A549 (cell line): ENCODE results near the gene LRRC4. TPM values are rescaled to one million over a fixed set of nuclear protein-coding genes. Genes with fewer than 3 reads are reported as not detected.

Source experiments
- ATAC-seq, 2 experiments: fragments of 200-7000 bp in 1 of 2; fragments of >200 bp in 1 of 2; cut with Nextera tagmentation in 1 of 2; cut with Tn5 transposase in 1 of 2; 3 replicates each; pipeline versions ENCODE4 v1.8.0 to v1.9.1; 2018 to 2020; ENCODE audit warnings: mild to moderate bottlenecking in 1 of 2, moderate library complexity in 1 of 2
- CTCF ChIA-PET: fragments of 300-600 bp; sonication (Branson Sonifier 250); formaldehyde crosslinking; extraction: SDS; loops from one replicate; lab custom pipeline; 2021; ENCODE audit warnings: antibody characterized with exemption, inconsistent platforms; lab: Yijun Ruan, JAX
- POLR2A ChIA-PET: fragments of 350-600 bp; formaldehyde crosslinking; extraction: SDS; loops from one replicate; lab custom pipeline; 2021; ENCODE audit warnings: antibody characterized with exemption, inconsistent platforms; lab: Yijun Ruan, JAX
- DNase-seq, 2 experiments: peaks; one replicate each; pipeline versions ENCODE4 v3.0.0 to v3.0.0-alpha.2; 2011 to 2016; ENCODE audit warnings: low read depth in 1 of 2, low spot score in 1 of 2
- FAIRE-seq: peaks from 2 replicates; lab custom pipeline; 2011; peaks lifted over from hg19 to GRCh38; lab: Jason Lieb, UNC
- H3K27ac ChIP-seq, 2 experiments: fragments of >200 bp; sonication (Bioruptor Twin); formaldehyde crosslinking; 3 replicates each; pipeline ENCODE4 v1.5.1; 2016 to 2017
- H3K4me1 ChIP-seq: fragments of >200 bp; sonication (Bioruptor Twin); formaldehyde crosslinking; 3 replicates; pipeline ENCODE4 v1.6.1; 2016
- H3K4me2 ChIP-seq: fragments of >200 bp; sonication (Bioruptor Twin); formaldehyde crosslinking; 3 replicates; pipeline ENCODE4 v1.6.1; 2016
- H3K4me3 ChIP-seq: fragments of >200 bp; sonication (Bioruptor Twin); formaldehyde crosslinking; 3 replicates; pipeline ENCODE4 v1.5.1; 2016
- H3K9me3 ChIP-seq: fragments of >200 bp; sonication (Bioruptor Twin); formaldehyde crosslinking; 3 replicates; pipeline ENCODE4 v1.6.1; 2016
- BHLHE40 ChIP-seq: IDR thresholded peaks from 2 replicates; pipeline ENCODE4 v1.6.1; 2012; ENCODE audit warnings: low read depth, low read length, inconsistent platforms
- CBX8 ChIP-seq: fragments of 200-600 bp; sonication (generic); IDR thresholded peaks from 2 replicates; pipeline ENCODE4 v1.6.1; 2016
- CHD2 ChIP-seq: fragments of 150-350 bp; IDR thresholded peaks from 2 replicates; pipeline ENCODE4 v1.6.1; 2014; ENCODE audit warnings: low read length; ENCODE audit not compliant: partially characterized antibody
- CHD4 ChIP-seq: fragments of 200-600 bp; sonication (generic); IDR thresholded peaks from 2 replicates; pipeline ENCODE4 v1.6.1; 2016; ENCODE audit warnings: antibody characterized with exemption, mild to moderate bottlenecking, borderline replicate concordance
- EHF ChIP-seq: fragments of 250-450 bp; sonication (Bioruptor Pico); IDR thresholded peaks from 2 replicates; pipeline ENCODE4 v1.5.0; 2020; ENCODE audit warnings: mild to moderate bottlenecking
- FOSB ChIP-seq: fragments of 250-450 bp; sonication (Bioruptor Pico); IDR thresholded peaks from 2 replicates; pipeline ENCODE4 v1.5.0; 2020; ENCODE audit warnings: mild to moderate bottlenecking, moderate library complexity
- FOXS1 ChIP-seq: fragments of 250-450 bp; sonication (Bioruptor Pico); IDR thresholded peaks from 2 replicates; pipeline ENCODE4 v1.5.0; 2020; ENCODE audit warnings: mild to moderate bottlenecking, moderate library complexity
- GATA3 ChIP-seq: IDR thresholded peaks from 2 replicates; pipeline ENCODE4 v1.6.1; 2012; ENCODE audit warnings: borderline replicate concordance
- HDAC2 ChIP-seq: fragments of 200-600 bp; sonication (generic); IDR thresholded peaks from 2 replicates; pipeline ENCODE4 v1.6.1; 2016
- HOXB13 ChIP-seq: fragments of 250-450 bp; sonication (Bioruptor Pico); IDR thresholded peaks from 2 replicates; pipeline ENCODE4 v1.5.0; 2020; ENCODE audit warnings: low read depth, mild to moderate bottlenecking, moderate library complexity
- JUN ChIP-seq, 2 experiments: fragments of >200 bp; sonication (Bioruptor Twin); formaldehyde crosslinking; IDR thresholded peaks; 2 replicates in 1 of 2; 3 replicates in 1 of 2; pipeline ENCODE4 v1.6.1; 2016 to 2017
- JUNB ChIP-seq: fragments of >200 bp; sonication (Bioruptor Twin); formaldehyde crosslinking; IDR thresholded peaks from 2 replicates; pipeline ENCODE4 v1.6.1; 2016
- KDM1A ChIP-seq: fragments of 200-600 bp; sonication (generic); IDR thresholded peaks from 2 replicates; pipeline ENCODE4 v1.6.1; 2016; ENCODE audit warnings: low read depth, mild to moderate bottlenecking
- KDM5A ChIP-seq: fragments of 200-600 bp; sonication (generic); IDR thresholded peaks from 2 replicates; pipeline ENCODE4 v1.6.1; 2016; ENCODE audit warnings: antibody characterized with exemption, mild to moderate bottlenecking
- MAFK ChIP-seq: fragments of 450-650 bp; IDR thresholded peaks from 2 replicates; pipeline ENCODE4 v1.6.1; 2014; ENCODE audit not compliant: partially characterized antibody
- MAZ ChIP-seq: fragments of 150-350 bp; IDR thresholded peaks from 2 replicates; pipeline ENCODE4 v1.6.1; 2014; ENCODE audit warnings: antibody characterized with exemption, low read depth, low read length, borderline replicate concordance
- MYC ChIP-seq: IDR thresholded peaks from 2 replicates; pipeline ENCODE4 v1.6.1; 2012; ENCODE audit warnings: mild to moderate bottlenecking, inconsistent platforms, low read length, improper control_type of control experiment, borderline replicate concordance
- NR3C1 ChIP-seq: fragments of >200 bp; sonication (Bioruptor Twin); formaldehyde crosslinking; IDR thresholded peaks from 3 replicates; pipeline ENCODE4 v1.6.1; 2017
- POLR2AphosphoS2 ChIP-seq: conservative IDR thresholded peaks from 2 replicates; pipeline ENCODE4 v1.6.1; 2012; ENCODE audit warnings: low read length, improper control_type of control experiment, inconsistent platforms
- RARB ChIP-seq: fragments of 250-450 bp; sonication (Bioruptor Pico); IDR thresholded peaks from 2 replicates; pipeline ENCODE4 v1.8.0; 2021; ENCODE audit warnings: mild to moderate bottlenecking, moderate library complexity
- RCOR1 ChIP-seq: fragments of 150-350 bp; IDR thresholded peaks from 2 replicates; pipeline ENCODE4 v1.6.1; 2014; ENCODE audit warnings: antibody characterized with exemption, low read length, low read depth
- RFX5 ChIP-seq: fragments of 450-650 bp; IDR thresholded peaks from 2 replicates; pipeline ENCODE4 v1.7.1; 2014; ENCODE audit warnings: antibody characterized with exemption, mild to moderate bottlenecking, moderate library complexity
- TFCP2L1 ChIP-seq: fragments of 250-450 bp; sonication (Bioruptor Pico); IDR thresholded peaks from 2 replicates; pipeline ENCODE4 v1.5.0; 2021; ENCODE audit warnings: mild to moderate bottlenecking
- ZSCAN20 ChIP-seq: fragments of 250-450 bp; sonication (Bioruptor Pico); IDR thresholded peaks from 2 replicates; pipeline ENCODE4 v1.8.0; 2022; ENCODE audit warnings: mild to moderate bottlenecking, moderate library complexity
- WGBS: methylation state at CpG from one replicate; pipeline ENCODE4 v1.1.6; 2017; ENCODE audit errors: missing lambda C conversion rate; 5-methylcytosine and 5-hydroxymethylcytosine counted together
- polyA plus RNA-seq, 4 experiments: library from polyadenylated mRNA; depleted of rRNA in 3 of 4; stranded (reverse); fragments of >200 nt; fragmentation: RNase III in 1 of 4; extraction: RNeasy Plus Mini Kit Qiagen cat#74134 plus additional on column Dnase treatment in 1 of 4; gene quantifications; 2 replicates in 3 of 4; 3 replicates in 1 of 4; pipeline ENCODE4 v1.2.3, GENCODE V29; 2011 to 2017
- TF ChIP-seq, protein P1 (sequence below): fragments of >200 bp; sonication (Bioruptor Twin); formaldehyde crosslinking; IDR thresholded peaks from 2 replicates; pipeline ENCODE4 v1.6.1; 2016
- TF ChIP-seq, protein P2 (sequence below): fragments of >200 bp; sonication (Bioruptor Twin); formaldehyde crosslinking; IDR thresholded peaks from 3 replicates; pipeline ENCODE4 v1.5.1; 2016
- TF ChIP-seq, protein P3 (sequence below): IDR thresholded peaks from 2 replicates; pipeline ENCODE4 v1.6.1; 2012
- TF ChIP-seq, protein P4 (sequence below): fragments of 250-450 bp; sonication (Bioruptor Pico); IDR thresholded peaks from 2 replicates; pipeline ENCODE4 v1.5.0; 2021; ENCODE audit warnings: mild to moderate bottlenecking, moderate library complexity, borderline replicate concordance

The LRRC4 gene
- polyA plus RNA-seq, 2 of the 4 experiments (the other 2 are of a cell fraction), result not detected

DNA sequence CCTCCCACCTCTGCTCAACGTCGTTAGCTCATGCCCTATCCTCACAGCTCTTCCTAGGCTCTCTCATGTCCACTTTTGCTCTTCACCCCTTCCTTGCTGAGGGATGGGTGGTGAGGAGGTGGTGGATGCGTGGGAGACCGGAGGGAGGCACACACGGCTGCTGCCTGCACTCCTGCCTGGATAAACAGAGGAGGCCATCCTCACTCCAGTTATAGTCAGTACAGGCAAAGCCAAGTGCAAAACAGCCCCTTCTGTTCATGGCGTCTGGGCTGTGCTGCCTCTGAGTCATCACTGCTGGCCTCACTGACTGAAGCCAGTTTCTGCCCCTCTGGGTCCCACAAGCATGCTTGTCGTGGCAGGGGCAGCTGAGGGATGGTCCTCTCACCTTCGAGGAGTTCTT, 31.9 kb upstream of the LRRC4 start (continued):
- TF ChIP-seq, protein P1, sequence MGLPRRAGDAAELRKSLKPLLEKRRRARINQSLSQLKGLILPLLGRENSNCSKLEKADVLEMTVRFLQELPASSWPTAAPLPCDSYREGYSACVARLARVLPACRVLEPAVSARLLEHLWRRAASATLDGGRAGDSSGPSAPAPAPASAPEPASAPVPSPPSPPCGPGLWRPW, result no peak
- TF ChIP-seq EHF (CRISPR knock-in tag) (no peak), ZSCAN20 (CRISPR knock-in tag) (no peak)

DNA sequence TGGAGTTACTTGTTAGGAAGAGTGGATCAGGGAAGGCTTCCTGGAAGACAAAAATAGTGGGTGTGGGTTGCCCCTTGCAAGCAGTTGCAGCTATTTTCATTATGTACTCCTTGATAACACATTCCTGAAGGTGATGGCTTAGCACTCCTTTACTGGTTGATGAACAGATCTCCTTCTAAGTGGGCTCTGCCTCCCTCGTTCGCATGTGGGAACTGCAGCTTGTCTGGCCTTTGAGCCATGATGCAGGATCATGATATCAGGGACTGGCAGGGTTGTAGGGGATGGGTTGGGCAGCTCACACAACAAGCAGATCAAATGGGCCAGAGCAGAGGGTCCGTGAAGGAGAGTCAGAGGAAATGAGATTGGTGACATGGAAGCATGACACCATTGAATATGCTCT, 28.8 kb upstream of the LRRC4 start:
- ChIA-PET CTCF (interaction anchor here (1.1 to 1.5 kb wide), 2 partner anchors 17 to 75 kb away, joined by 3 read pairs; no protein-coding TSS in a partner anchor), POLR2A (no interaction called here)
- whole genome bisulfite sequencing, result 78% methylated on average over 3 of the region's 3 CpGs

DNA sequence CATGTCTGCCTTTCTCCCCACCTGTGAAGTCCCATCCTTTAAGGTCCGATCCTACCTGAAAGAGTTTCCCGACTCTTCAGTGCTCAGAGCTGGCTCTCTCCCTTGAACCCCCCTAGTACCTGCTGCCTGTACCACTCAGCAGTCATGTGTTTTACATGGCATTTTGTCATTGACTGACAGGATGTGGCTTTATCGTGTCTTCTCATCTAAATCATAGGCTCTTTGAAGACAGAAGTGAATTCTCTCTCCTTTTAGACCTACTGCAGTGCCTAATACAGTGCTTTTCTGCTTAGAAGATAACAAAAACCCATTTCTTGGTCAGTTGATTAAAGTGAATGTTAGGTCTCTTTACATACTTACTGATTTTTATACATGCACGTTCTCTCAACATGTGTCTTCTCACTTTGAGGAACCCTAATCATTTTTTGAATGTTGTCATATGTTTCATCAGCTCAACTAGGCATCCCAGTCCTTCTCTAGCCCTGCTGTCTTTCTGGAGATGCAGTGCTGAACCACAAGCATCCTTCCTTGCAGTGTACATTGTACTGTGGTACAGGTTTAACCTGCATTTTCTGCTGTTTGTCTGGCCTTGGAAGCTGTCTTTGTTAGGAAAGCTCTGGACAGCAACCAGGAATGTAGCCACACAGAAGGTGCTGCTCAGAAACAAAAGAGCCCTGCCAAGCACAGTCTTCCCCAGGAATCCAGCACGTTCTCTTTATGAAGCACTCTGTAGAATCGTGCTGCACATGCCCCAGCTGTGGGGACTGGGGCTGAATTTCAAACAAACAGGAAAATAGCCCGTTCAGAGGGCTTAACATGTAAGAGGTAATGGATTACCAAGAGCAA, 28.1 kb upstream of the LRRC4 start:
- no peak for FAIRE-seq
- H3K4me3 ChIP-seq, result no peak overlapping the region
- no peak for ATAC-seq
- H3K27ac ChIP-seq, result no peak overlapping the region
- 94% methylated on average over 7 of the region's 7 CpGs for WGBS
- ChIA-PET POLR2A (no interaction called here), CTCF (interaction anchor here (1.5 kb wide), 1 partner anchor 17 kb away, joined by 3 read pairs; no protein-coding TSS in a partner anchor)
- no peak for TF ChIP-seq KDM5A
- no peak for TF ChIP-seq RFX5
- TF ChIP-seq CHD4, result no peak
- TF ChIP-seq RCOR1, result no peak
- no peak for TF ChIP-seq FOSB
- no peak for TF ChIP-seq POLR2AphosphoS2
- no peak for TF ChIP-seq GATA3
- TF ChIP-seq HOXB13, result no peak
- no peak for TF ChIP-seq MAZ
- TF ChIP-seq MYC, result no peak
- no peak for TF ChIP-seq TFCP2L1 (CRISPR knock-in tag)
- DNase-seq, result no peak
- no peaks in the 10 kb centered on the region for H3K4me1 ChIP-seq
- H3K9me3 ChIP-seq, result no peaks in the 10 kb centered on the region
- no peak overlapping the region for H3K4me2 ChIP-seq

More for the DNA sequence above, 28.8 kb upstream of the LRRC4 start:
- TF ChIP-seq CBX8 (no peak), JUN (IDR thresholded peaks at IDR 0.05) (no peak), FOXS1 (no peak), TFCP2L1 (CRISPR knock-in tag) (no peak), NR3C1 (no peak), JUNB (no peak), KDM1A (no peak), RARB (no peak), CHD2 (no peak), HDAC2 (no peak), MAFK (no peak), EHF (CRISPR knock-in tag) (no peak), RCOR1 (no peak), MYC (no peak), BHLHE40 (no peak)
- TF ChIP-seq, protein P2, sequence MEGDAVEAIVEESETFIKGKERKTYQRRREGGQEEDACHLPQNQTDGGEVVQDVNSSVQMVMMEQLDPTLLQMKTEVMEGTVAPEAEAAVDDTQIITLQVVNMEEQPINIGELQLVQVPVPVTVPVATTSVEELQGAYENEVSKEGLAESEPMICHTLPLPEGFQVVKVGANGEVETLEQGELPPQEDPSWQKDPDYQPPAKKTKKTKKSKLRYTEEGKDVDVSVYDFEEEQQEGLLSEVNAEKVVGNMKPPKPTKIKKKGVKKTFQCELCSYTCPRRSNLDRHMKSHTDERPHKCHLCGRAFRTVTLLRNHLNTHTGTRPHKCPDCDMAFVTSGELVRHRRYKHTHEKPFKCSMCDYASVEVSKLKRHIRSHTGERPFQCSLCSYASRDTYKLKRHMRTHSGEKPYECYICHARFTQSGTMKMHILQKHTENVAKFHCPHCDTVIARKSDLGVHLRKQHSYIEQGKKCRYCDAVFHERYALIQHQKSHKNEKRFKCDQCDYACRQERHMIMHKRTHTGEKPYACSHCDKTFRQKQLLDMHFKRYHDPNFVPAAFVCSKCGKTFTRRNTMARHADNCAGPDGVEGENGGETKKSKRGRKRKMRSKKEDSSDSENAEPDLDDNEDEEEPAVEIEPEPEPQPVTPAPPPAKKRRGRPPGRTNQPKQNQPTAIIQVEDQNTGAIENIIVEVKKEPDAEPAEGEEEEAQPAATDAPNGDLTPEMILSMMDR, result no peak
- TF ChIP-seq, protein P3, sequence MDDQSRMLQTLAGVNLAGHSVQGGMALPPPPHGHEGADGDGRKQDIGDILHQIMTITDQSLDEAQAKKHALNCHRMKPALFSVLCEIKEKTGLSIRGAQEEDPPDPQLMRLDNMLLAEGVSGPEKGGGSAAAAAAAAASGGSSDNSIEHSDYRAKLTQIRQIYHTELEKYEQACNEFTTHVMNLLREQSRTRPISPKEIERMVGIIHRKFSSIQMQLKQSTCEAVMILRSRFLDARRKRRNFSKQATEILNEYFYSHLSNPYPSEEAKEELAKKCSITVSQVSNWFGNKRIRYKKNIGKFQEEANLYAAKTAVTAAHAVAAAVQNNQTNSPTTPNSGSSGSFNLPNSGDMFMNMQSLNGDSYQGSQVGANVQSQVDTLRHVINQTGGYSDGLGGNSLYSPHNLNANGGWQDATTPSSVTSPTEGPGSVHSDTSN, result no peak
- TF ChIP-seq, protein P1, result no peak
- TF ChIP-seq, protein P4, sequence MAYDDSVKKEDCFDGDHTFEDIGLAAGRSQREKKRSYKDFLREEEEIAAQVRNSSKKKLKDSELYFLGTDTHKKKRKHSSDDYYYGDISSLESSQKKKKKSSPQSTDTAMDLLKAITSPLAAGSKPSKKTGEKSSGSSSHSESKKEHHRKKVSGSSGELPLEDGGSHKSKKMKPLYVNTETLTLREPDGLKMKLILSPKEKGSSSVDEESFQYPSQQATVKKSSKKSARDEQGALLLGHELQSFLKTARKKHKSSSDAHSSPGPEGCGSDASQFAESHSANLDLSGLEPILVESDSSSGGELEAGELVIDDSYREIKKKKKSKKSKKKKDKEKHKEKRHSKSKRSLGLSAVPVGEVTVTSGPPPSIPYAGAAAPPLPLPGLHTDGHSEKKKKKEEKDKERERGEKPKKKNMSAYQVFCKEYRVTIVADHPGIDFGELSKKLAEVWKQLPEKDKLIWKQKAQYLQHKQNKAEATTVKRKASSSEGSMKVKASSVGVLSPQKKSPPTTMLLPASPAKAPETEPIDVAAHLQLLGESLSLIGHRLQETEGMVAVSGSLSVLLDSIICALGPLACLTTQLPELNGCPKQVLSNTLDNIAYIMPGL, result no peak
- DNase-seq (no peak), FAIRE-seq (no peak), ATAC-seq (peak in 1 of 2 experiments; percentile 39; a peak in 2 of 6 replicates)
- no peaks in the 10 kb centered on the region for H3K9me3 ChIP-seq
- no peaks in the 10 kb centered on the region for H3K4me1 ChIP-seq
- H3K4me3 ChIP-seq, result no peak overlapping the region
- H3K4me2 ChIP-seq, result no peak overlapping the region
- H3K27ac ChIP-seq, result no peak overlapping the region
